Hepatocyte (in vitro differentiated cells): ENCODE results near the gene APBB1IP.

Experiments used
- CTCF ChIP-seq: fragments of 200-600 bp; sonication (generic); IDR thresholded peaks from 2 replicates; pipeline ENCODE4 v1.5.1; 2016; ENCODE audit warnings: antibody characterized with exemption, mild to moderate bottlenecking; ENCODE audit not compliant: poor library complexity
- EZH2 ChIP-seq: fragments of 200-600 bp; sonication (generic); IDR thresholded peaks from 2 replicates; pipeline ENCODE4 v1.6.1; 2016; ENCODE audit warnings: antibody characterized with exemption, mild to moderate bottlenecking, borderline replicate concordance
- EZH2phosphoT487 ChIP-seq: fragments of 200-600 bp; sonication (generic); IDR thresholded peaks from one replicate; pipeline ENCODE4 v1.6.1; 2018; ENCODE audit warnings: antibody characterized with exemption, mild to moderate bottlenecking, low read depth, moderate library complexity; ENCODE audit not compliant: unreplicated experiment, severe bottlenecking

GRCh38 chr10:26486990-26487850, 49.1 kb downstream of the APBB1IP start:
- TF ChIP-seq CTCF = no peak
- no peak for TF ChIP-seq EZH2phosphoT487
- no peak for TF ChIP-seq EZH2
